ENCODE results near the gene KCNT1. TPM values are rescaled to one million over a fixed set of nuclear protein-coding genes. Genes with fewer than 3 reads are reported as not detected.

The KCNT1 gene
- total RNA-seq, result not detected in 2 replicates

DNA sequence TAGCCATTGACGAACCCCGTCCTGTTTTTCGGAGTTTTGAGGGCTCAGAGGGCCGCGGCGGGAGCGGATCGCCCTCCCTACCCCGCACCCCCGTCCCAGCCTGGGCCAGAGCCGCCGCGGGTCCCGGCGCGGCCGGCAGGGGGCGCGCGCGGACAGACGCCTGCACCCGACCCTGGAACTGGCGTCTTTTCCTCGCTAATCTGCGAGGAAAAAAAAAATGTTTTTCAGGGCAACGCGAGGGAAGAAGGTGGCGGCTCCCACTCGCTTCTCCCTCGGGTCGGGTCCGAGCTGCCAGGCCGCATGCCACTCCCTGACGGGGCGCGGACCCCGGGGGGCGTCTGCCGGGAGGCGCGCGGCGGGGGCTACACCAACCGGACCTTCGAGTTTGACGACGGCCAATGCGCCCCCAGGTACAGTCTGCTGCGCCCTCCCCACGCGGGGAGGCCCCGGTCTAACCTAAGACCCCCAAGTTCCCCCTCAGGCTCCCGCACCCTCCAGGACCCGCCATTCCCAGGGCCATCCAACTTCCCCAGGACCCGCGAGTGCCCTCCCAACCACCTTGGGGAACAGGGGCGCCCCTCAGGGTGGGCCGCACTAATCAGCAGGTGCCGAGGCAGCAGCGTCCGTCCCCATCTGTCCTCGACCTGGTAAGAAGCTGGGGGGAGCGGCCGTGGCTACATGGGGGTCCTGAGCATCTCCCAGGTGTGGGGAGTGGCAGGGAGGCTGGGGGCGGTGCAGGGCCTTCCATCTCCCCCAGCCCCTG lies at the start of gene KCNT1:
Gene KCNT1 (plus strand): TSS at position 227 of the 763 bp plus-strand sequence. CDS start 74 bp downstream, at position 301.

DNA sequence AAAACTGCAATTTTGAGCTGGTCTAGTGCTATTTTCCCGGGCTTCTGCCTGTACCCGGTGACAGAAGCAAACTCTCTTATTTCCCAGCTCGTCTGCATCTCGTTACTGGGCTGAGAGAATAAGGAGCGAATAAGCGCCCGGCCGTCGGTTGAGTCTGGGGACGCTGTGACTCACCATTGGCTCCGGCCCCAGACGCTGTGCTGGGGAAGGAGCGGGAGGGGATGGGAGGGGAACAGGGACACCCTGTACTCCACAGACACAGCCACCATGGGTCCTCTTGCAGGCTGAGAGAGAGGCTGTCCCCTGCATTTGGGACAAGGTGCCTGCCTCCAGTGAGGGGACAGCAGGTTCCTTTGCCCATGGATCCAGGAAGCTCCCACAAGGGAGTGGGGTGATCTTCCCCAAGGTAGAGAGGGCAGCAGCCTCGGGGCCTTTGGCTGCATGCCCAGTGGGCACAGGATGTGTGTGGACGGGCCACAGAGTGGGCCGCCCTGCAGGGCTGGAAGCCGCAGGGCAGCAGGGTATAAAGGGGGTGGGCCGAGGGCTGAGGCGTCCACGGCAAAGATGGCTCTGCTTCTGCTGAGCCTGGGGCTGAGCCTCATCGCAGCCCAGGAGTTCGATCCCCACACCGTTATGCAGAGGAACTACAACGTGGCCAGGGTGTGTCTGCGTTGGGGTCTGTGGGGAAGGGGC lies 39.1 kb upstream of the KCNT1 start, which contains the start of gene LCN9:
Gene LCN9 (plus strand): TSS at position 552 of the 693 bp plus-strand sequence. CDS start 13 bp downstream, at position 565.

DNA sequence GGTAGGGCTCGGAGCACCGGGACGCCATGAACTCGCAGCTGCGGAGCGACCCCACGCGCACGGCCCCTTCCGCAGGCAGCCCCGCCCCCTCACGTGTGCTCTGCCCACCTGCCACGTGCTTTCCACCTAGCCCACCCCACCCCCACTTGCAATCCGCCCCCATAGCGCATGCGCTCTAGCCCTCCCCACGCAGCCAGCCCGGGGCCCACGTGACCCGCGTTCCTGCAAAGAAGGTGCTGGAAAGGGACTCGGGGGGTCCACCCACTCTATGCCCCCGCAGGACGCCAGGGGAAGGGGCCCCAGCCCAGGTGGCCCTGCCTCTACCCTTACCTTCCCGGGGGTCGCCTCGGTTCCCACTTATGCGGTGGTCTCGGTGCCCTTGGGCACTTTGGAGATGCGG lies 2.5 kb upstream of the KCNT1 start, which contains the start of gene SOHLH1:
Gene SOHLH1 (minus strand): TSS at position 42 of the 400 bp plus-strand sequence. CDS start 14 bp downstream, at position 28.

Other genes starting within 250 kb of the KCNT1 start
- 6.7 and 10.3 TPM in 2 replicates for gene PPP1R26, start 222.4 kb upstream of the KCNT1 start, total RNA-seq
- 9.9 and 22.7 TPM in 2 replicates for gene MRPS2, start 201.5 kb upstream of the KCNT1 start, total RNA-seq
- gene LCN1, start 180.7 kb upstream of the KCNT1 start, total RNA-seq, result not detected in 2 replicates
- not detected in 2 replicates for gene OBP2A, start 156.1 kb upstream of the KCNT1 start, total RNA-seq
- not detected in 2 replicates for gene PAEP, start 140.4 kb upstream of the KCNT1 start, total RNA-seq
- gene GLT6D1, start 62.6 kb upstream of the KCNT1 start, total RNA-seq, result not detected in 2 replicates
- not detected in 2 replicates for gene LCN9, start 38.9 kb upstream of the KCNT1 start, total RNA-seq
- gene SOHLH1, start 2.7 kb upstream of the KCNT1 start, total RNA-seq, result not detected in 2 replicates
- 23.6 and 25.1 TPM in 2 replicates for gene CAMSAP1, start 205.4 kb downstream of the KCNT1 start, total RNA-seq